Prostate gland (tissue), 2 donors: ENCODE results near the gene RABEP2. TPM values are rescaled to one million over a fixed set of nuclear protein-coding genes. Genes with fewer than 3 reads are reported as not detected.
A peak's percentile ranks its signal among the peaks of the same experiment; 100 is the strongest.

ENCODE experiments used
- DNase-seq: peaks from one replicate; pipeline ENCODE4 v3.0.0-alpha.2; 2019; ENCODE audit warnings: low spot score
- H3K27ac ChIP-seq, 2 donors: fragments of 200-600 bp; sonication (generic); 2 replicates each; pipeline ENCODE4 v1.5.1; 2017 to 2019
- H3K27me3 ChIP-seq: fragments of 200-600 bp; sonication (generic); replicated peaks from 2 replicates; pipeline ENCODE4 v1.5.1; 2019; ENCODE audit not compliant: insufficient read depth
- H3K36me3 ChIP-seq, 2 donors: fragments of 200-600 bp; sonication (generic); 1 replicate in 1 of 2; 2 replicates in 1 of 2; pipeline versions ENCODE4 v1.5.1 to v1.8.1; 2017 to 2019
- H3K4me1 ChIP-seq: fragments of 200-600 bp; sonication (generic); replicated peaks from 2 replicates; pipeline ENCODE4 v1.5.1; 2019
- H3K4me3 ChIP-seq, 2 donors: fragments of 200-600 bp; sonication (generic); 2 replicates each; pipeline ENCODE4 v1.5.1; 2017 to 2019
- H3K9me3 ChIP-seq: fragments of 200-600 bp; sonication (generic); 2 replicates; pipeline ENCODE4 v1.5.1; 2017
- POLR2A ChIP-seq: fragments of 450-650 bp; IDR thresholded peaks from one replicate; pipeline ENCODE4 v1.6.1; 2016; ENCODE audit warnings: antibody characterized with exemption, mild to moderate bottlenecking
- POLR2AphosphoS5 ChIP-seq: sonication (generic); formaldehyde crosslinking; IDR thresholded peaks from one replicate; pipeline ENCODE4 v1.6.1; 2017; ENCODE audit warnings: antibody characterized with exemption
- WGBS: methylation state at CpG from one replicate; pipeline ENCODE4 v1.1.5; 2018; 5-methylcytosine and 5-hydroxymethylcytosine counted together
- intact Hi-C: fragments of 100-400 bp; cut with DNase I; formaldehyde crosslinking; loops from one replicate; pipeline ENCODE4 v1.14.2; 2022
- total RNA-seq, 2 donors: library from RNA; depleted of rRNA; stranded (reverse); fragments of >200 nt; gene quantifications; one replicate each; pipeline ENCODE4 v1.1.0, GENCODE V29; 2016
- TF ChIP-seq, protein P1 (sequence below), 4 experiments: fragments of 200-600 bp in 2 of 4; fragments of 450-650 bp in 2 of 4; sonication (generic) in 2 of 4; IDR thresholded peaks; 1 replicate in 3 of 4; 2 replicates in 1 of 4; pipeline ENCODE4 v1.5.1; 2016 to 2019; ENCODE audit warnings: antibody characterized with exemption in 4 of 4, mild to moderate bottlenecking in 2 of 4, moderate library complexity in 2 of 4

The RABEP2 gene
- total RNA-seq, 2 donors from 2014 or later = 128 to 139 TPM

DNA sequence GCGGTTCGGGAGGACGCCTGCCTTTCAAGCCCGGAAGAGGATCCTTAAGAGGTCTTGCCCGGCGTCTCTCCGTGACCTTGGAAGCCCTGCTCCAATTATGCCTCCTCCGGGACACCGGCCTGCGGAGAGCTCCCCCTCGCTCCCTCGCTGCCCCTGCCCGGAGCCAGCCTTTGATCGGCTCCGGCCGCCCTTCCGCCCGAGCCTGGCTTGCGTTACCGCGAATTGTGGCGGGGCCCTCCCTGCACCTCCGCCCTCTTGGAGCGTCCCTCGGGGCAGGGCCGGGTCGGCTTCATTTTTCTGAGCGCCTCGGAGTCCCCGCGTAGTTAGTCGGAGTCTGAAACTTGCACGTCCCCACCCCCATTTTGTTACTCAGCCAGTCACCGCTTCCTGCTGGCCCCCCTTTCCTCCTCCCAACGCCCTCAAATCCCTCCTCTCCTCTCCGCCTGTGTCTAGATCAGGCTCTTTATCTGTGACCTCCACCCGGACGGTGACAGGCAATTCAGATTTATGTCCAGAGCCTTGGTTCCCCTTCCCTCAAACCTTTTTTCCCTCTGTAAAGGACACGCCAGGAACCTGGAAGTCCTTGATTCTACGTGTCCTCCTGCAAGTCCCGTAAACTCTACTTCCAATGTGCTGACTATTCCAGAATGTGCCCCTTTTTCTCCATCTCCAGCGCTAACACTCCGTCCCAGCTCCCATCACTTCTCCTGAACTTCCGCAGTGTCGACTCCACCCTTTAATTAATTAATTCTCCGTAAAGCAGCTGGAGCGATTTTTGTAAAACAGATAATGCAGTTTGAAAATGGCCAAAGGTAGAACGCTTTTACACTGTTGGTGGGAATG, 569 bp upstream of the RABEP2 start:
- TF ChIP-seq, protein P1, sequence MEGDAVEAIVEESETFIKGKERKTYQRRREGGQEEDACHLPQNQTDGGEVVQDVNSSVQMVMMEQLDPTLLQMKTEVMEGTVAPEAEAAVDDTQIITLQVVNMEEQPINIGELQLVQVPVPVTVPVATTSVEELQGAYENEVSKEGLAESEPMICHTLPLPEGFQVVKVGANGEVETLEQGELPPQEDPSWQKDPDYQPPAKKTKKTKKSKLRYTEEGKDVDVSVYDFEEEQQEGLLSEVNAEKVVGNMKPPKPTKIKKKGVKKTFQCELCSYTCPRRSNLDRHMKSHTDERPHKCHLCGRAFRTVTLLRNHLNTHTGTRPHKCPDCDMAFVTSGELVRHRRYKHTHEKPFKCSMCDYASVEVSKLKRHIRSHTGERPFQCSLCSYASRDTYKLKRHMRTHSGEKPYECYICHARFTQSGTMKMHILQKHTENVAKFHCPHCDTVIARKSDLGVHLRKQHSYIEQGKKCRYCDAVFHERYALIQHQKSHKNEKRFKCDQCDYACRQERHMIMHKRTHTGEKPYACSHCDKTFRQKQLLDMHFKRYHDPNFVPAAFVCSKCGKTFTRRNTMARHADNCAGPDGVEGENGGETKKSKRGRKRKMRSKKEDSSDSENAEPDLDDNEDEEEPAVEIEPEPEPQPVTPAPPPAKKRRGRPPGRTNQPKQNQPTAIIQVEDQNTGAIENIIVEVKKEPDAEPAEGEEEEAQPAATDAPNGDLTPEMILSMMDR (IDR thresholded peaks at IDR 0.05) = peak in 1 of 4 experiments; percentile 8
- TF ChIP-seq POLR2A = no peak
- peak; percentile 30 for TF ChIP-seq POLR2AphosphoS5
- Histone ChIP-seq H3K4me1 (no peaks in the 10 kb centered on the region), H3K4me3 (peak overlapping the region; percentile 61 to 77), H3K9me3 (no peaks in the 10 kb centered on the region), H3K27me3 (no peaks in the 10 kb centered on the region), H3K27ac (peak overlapping the region; percentile 96 to 98), H3K36me3 (no peaks in the 10 kb centered on the region)
- WGBS = under 1% methylated on average over 36 of the region's 48 CpGs
- intact Hi-C loops = no loop called here
- peak; percentile 62 for DNase-seq

DNA sequence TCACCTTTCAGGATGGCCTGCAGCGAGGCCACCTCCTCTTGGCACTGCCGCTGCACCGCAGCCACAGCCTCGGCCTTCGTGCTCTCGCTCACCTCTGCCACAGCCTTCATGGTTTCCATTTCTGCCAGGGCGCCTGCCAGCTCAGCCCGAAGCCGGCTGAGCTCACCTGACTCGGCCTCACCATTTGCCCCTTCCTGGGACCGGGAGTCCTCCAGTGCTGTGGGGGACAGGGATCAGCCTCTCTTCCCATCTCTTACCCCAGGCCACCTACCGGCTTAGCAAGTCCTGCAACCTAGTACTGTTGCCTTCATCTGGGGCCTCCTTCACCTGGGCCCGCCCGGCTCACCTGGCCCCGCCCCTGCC, 658 bp downstream of the RABEP2 start:
- intact Hi-C loops = loop anchor here (5.0 kb wide), 1 partner anchor 42 kb away; no protein-coding TSS in a partner anchor
- peak overlapping the region; percentile 96 to 98 for H3K27ac ChIP-seq
- H3K4me1 ChIP-seq = no peaks in the 10 kb centered on the region
- no peaks in the 10 kb centered on the region for H3K9me3 ChIP-seq
- WGBS = 7% methylated on average over 15 of the region's 15 CpGs
- peaks cover 0 to under 1% of the 10 kb centered on the region in 2 donors for H3K36me3 ChIP-seq
- no peak for DNase-seq
- TF ChIP-seq POLR2A (peak; percentile 62), POLR2AphosphoS5 (no peak)
- TF ChIP-seq, protein P1 (IDR thresholded peaks at IDR 0.05) = peak in 2 of 4 experiments; percentile 58 to 64
- H3K4me3 ChIP-seq = peak overlapping the region; percentile 61 to 77
- H3K27me3 ChIP-seq = no peaks in the 10 kb centered on the region

DNA sequence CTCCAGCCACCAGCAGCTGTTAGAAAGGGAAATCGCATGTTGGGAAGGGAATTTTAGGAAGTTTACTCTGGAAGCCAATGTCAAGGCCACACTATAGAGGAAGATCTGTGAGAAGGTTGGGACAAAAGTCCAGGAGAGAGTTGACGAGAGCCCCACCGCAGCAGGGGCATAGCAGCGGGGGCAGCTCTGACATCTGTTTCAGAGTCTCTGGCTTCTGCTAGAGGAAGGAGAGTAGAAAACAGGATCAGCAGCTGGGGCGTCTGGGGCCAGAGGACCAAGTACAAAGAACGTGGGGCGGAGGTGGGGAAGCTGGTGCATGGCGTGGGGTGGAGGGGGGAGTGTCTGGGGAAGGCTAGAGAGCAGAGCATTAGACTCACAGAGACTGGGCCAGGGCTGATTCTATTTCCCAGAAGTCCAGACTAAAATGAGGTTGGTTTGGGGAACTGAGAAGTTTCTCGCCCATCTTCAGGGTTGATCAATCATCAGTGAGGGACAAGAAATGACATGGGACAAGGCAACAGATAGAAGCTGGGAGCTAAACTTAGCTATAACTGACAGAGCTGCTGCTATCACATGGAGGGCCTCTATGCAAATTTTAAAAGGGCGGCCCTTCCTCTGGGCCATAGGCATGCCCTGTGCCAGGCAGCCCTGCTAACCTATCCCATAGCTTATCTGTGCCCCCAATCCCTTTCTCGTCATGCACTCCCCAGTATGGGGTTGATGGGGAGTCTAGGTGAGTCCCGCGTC, 1.2 kb downstream of the RABEP2 start:
- peak overlapping the region; percentile 61 to 77 for H3K4me3 ChIP-seq
- H3K36me3 ChIP-seq = peaks cover 0 to 6% of the 10 kb centered on the region in 2 donors
- no peaks in the 10 kb centered on the region for H3K27me3 ChIP-seq
- peak overlapping the region; percentile 96 to 98 for H3K27ac ChIP-seq
- intact Hi-C loops = loop anchor here (5.0 kb wide), 1 partner anchor 42 kb away; no protein-coding TSS in a partner anchor
- no peak for DNase-seq
- TF ChIP-seq POLR2A = no peak
- TF ChIP-seq, protein P1 (IDR thresholded peaks at IDR 0.05) = no peak
- TF ChIP-seq POLR2AphosphoS5 = no peak
- no peaks in the 10 kb centered on the region for H3K4me1 ChIP-seq
- no peaks in the 10 kb centered on the region for H3K9me3 ChIP-seq
- 42% methylated on average over 13 of the region's 13 CpGs for WGBS

DNA sequence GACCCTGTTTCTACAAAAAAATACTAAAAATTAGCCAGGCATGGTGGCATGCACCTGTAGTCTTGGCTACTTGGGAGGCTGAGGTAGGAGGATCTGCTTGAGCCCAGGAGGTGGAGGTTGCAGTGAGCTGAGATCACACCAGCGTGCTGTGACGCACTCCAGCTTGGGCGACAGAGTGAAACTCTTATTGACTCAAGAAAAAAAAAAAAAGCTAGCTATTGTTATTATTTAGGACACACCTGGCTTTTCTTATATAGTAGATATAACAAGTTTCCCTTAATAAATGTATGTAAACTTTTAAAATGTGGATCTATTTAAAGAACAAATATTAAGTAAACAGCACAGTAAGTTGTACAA, 1.8 kb downstream of the RABEP2 start:
- no peak for DNase-seq
- peak overlapping the region in 1 of 2 donors; percentile 61 for H3K4me3 ChIP-seq
- intact Hi-C loops = loop anchor here (5.0 kb wide), 1 partner anchor 41 kb away; no protein-coding TSS in a partner anchor
- TF ChIP-seq POLR2A = no peak
- no peak for TF ChIP-seq POLR2AphosphoS5
- TF ChIP-seq, protein P1 (IDR thresholded peaks at IDR 0.05) = no peak
- peak overlapping the region; percentile 96 to 98 for H3K27ac ChIP-seq
- no peaks in the 10 kb centered on the region for H3K9me3 ChIP-seq
- H3K4me1 ChIP-seq = no peaks in the 10 kb centered on the region
- peaks cover 0 to 6% of the 10 kb centered on the region in 2 donors for H3K36me3 ChIP-seq
- WGBS = 70% methylated on average over 3 of the region's 3 CpGs
- no peaks in the 10 kb centered on the region for H3K27me3 ChIP-seq
